Activated naive CD4-positive, alpha-beta T cell treated with Interleukin-2 at 50 U/mL for 16 hours (primary cell): Measurements from ENCODE around the gene MARVELD3.
"Not testable (repeated sequence)": the region's sequence is repeated elsewhere in the genome, so short reads cannot be mapped to it uniquely, and the experiment has no call there.

ENCODE experiments used
- DNase-seq: peaks from one replicate; pipeline ENCODE4 v3.0.0-alpha.2; 2020

MARVELD3 gene

GRCh38 chr16:71626018-71626857, at the start of gene MARVELD3:
MARVELD3 (plus strand) TSS chr16:71626184; CDS start chr16:71626230, 46 bp downstream.
- DNase-seq: peak; percentile 25

- DNase-seq: no peak
Measured at GRCh38 chr16:71576971-71577370, 49.0 kb upstream of the MARVELD3 start, which contains the start of gene TAT. TAT (minus strand) TSS chr16:71577092; CDS start chr16:71576415, 677 bp downstream.

GRCh38 chr16:71582553-71582848, 43.5 kb upstream of the MARVELD3 start:
- DNase-seq: not testable (repeated sequence)

GRCh38 chr16:71584543-71585317, 41.3 kb upstream of the MARVELD3 start:
- no peak for DNase-seq

- no peak for DNase-seq
Measured at GRCh38 chr16:71585318-71585703, 40.7 kb upstream of the MARVELD3 start.

GRCh38 chr16:71589334-71589733, 36.6 kb upstream of the MARVELD3 start:
- DNase-seq: not testable (repeated sequence)

- not testable (repeated sequence) for DNase-seq
Measured at GRCh38 chr16:71590071-71590470, 35.9 kb upstream of the MARVELD3 start.

- no peak for DNase-seq
Measured at GRCh38 chr16:71590584-71590983, 35.4 kb upstream of the MARVELD3 start.

- DNase-seq: no peak
Measured at GRCh38 chr16:71591917-71592316, 34.1 kb upstream of the MARVELD3 start.

GRCh38 chr16:71593048-71593999, 32.7 kb upstream of the MARVELD3 start:
- no peak for DNase-seq

GRCh38 chr16:71594000-71594646, 31.9 kb upstream of the MARVELD3 start:
- no peak for DNase-seq

GRCh38 chr16:71595340-71595826, 30.6 kb upstream of the MARVELD3 start:
- DNase-seq: not testable (repeated sequence)

- DNase-seq: not testable (repeated sequence)
Measured at GRCh38 chr16:71598426-71598825, 27.6 kb upstream of the MARVELD3 start.

GRCh38 chr16:71600822-71601221, 25.2 kb upstream of the MARVELD3 start:
- DNase-seq: no peak

GRCh38 chr16:71609066-71609465, 16.9 kb upstream of the MARVELD3 start:
- DNase-seq: no peak

- no peak for DNase-seq
Measured at GRCh38 chr16:71610447-71610846, 15.5 kb upstream of the MARVELD3 start.

GRCh38 chr16:71610936-71611871, 14.8 kb upstream of the MARVELD3 start:
- peak; percentile 79 for DNase-seq

- DNase-seq: not testable (repeated sequence)
Measured at GRCh38 chr16:71614956-71615355, 11.0 kb upstream of the MARVELD3 start.

- no peak for DNase-seq
Measured at GRCh38 chr16:71618429-71618828, 7.6 kb upstream of the MARVELD3 start.

- no peak for DNase-seq
Measured at GRCh38 chr16:71622088-71622487, 3.9 kb upstream of the MARVELD3 start.

- no peak for DNase-seq
Measured at GRCh38 chr16:71623597-71623996, 2.4 kb upstream of the MARVELD3 start.
